GM12873 (cell line): Measurements from ENCODE around the gene DHFR2.
A peak's percentile ranks its signal among the peaks of the same experiment; 100 is the strongest.

Experiments used
- TF ChIP-seq, protein P1 (sequence below): IDR thresholded peaks from 2 replicates; pipeline ENCODE4 v1.5.1; 2012; ENCODE audit warnings: low read depth, mild to moderate bottlenecking, moderate library complexity, low read length, control low read depth; ENCODE audit not compliant: insufficient read depth; ENCODE audit errors: missing control alignments

The DHFR2 gene

DNA sequence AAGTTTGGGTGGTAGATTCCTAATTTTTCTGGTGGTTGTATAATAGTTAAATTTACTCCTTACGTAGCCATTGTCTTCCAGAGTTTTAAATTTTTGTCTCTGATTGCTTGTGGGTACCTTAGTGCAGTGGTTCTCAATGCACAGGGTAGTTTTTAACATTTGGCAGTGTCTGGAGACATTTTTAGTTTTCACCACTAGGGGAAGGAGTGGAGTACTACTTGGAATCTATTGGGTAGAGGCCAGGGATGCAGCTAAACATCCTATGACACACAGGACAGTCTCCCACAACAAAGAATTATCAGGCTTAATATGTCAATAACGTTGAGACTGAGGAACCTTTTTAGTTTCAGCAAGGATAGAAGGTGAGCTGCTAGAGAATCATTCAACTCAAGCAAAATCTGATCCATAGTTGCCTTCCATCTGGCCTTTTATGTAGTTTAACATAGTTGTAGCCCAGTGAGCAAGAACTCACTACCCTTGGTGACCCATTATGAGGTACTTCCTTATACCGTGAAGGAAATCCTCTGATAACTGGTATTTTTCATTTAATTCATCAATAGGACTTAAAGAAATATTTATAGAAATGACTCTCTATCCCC lies 25.7 kb downstream of the DHFR2 start:
- TF ChIP-seq, protein P1, sequence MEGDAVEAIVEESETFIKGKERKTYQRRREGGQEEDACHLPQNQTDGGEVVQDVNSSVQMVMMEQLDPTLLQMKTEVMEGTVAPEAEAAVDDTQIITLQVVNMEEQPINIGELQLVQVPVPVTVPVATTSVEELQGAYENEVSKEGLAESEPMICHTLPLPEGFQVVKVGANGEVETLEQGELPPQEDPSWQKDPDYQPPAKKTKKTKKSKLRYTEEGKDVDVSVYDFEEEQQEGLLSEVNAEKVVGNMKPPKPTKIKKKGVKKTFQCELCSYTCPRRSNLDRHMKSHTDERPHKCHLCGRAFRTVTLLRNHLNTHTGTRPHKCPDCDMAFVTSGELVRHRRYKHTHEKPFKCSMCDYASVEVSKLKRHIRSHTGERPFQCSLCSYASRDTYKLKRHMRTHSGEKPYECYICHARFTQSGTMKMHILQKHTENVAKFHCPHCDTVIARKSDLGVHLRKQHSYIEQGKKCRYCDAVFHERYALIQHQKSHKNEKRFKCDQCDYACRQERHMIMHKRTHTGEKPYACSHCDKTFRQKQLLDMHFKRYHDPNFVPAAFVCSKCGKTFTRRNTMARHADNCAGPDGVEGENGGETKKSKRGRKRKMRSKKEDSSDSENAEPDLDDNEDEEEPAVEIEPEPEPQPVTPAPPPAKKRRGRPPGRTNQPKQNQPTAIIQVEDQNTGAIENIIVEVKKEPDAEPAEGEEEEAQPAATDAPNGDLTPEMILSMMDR: peak; percentile 66

- TF ChIP-seq, protein P1: no peak
These were observed 34.5 kb downstream of the DHFR2 start, which contains the start of gene STX19 for GRCh38 chr3:94028093-94028837. Gene STX19 (minus strand): TSS chr3:94028597. CDS start chr3:94015269, 13,328 bp downstream.

- TF ChIP-seq, protein P1: no peak
These were observed 36.1 kb downstream of the DHFR2 start for GRCh38 chr3:94026623-94027022.

DNA sequence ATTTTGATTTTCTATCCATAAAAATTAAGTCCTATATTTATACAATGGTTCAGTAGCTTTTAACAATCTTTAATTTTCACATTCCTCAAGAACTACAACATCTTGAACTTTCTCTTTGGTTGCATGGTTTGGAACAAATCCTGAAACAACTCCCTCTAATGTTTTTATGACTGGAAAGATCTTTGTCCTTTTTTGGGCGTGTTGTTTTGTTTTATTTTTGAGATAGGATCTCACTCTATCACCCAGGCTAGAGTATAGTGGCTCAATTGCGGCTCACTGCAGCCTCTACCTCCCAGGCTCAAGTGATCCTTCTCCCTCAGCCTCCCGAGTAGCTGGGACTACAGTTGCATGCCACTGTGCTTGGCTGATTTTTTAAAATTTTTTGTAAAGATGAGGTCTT lies 38.3 kb downstream of the DHFR2 start:
- TF ChIP-seq, protein P1: no peak

DNA sequence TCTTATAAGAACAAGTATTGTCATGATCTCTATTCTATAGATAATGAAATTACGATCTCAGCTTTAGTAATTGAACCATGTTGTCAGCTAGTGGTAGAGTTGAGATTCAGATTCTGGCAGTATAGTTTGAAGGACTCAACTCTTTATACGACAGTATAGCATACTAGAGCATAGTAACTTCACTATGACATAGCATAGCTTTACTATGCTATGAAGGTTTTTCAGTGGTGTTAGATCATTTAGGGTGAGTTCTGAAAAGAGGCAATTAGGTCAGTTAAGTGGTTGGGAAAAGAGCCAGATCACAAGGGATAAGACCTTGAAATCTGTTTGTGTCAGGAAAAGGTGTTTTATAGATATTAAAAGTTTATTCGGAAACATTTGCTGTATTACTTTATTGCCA lies 42.4 kb downstream of the DHFR2 start:
- TF ChIP-seq, protein P1: no peak

DNA sequence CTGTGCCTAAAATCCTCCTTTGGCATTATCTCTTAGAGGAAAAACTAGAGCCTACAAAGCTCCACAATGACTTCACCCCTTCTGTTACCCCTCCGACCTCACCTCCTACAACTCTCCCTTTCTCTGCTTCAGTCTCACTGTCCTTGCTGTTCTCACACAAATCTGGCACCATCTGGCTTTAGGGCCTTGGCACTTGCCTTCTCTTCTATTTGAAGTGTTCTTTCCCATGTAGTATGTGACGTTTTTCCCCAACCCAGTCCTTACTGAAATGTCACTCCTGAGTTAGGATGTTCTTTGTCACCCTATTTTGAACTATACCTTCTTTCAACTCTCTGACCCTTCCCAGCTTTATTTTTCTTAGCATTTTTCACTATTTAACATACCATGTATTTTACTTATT lies 43.1 kb downstream of the DHFR2 start:
- TF ChIP-seq, protein P1: no peak

- TF ChIP-seq, protein P1: no peak
These were observed 47.7 kb downstream of the DHFR2 start for GRCh38 chr3:94015025-94015424.
